Stimulated activated CD8-positive, alpha-beta memory T cell treated with anti-CD3 and anti-CD28 coated beads, Interleukin-4, amount 100 ng/mL, for 4 hours (primary cell): ENCODE results near the gene SPATS2.
"Not testable (repeated sequence)": the region's sequence is repeated elsewhere in the genome, so short reads cannot be mapped to it uniquely, and the experiment has no call there.

ENCODE experiments used
- DNase-seq, 2 donors: peaks; one replicate each; pipeline ENCODE4 v3.0.0-alpha.2; 2020; ENCODE audit warnings: low read depth in 2 of 2, low spot score in 1 of 2

The SPATS2 gene

GRCh38 chr12:49403971-49404450 is 36.7 kb downstream of the SPATS2 start:
- DNase-seq: no peak

GRCh38 chr12:49404956-49405355 is 37.7 kb downstream of the SPATS2 start:
- DNase-seq: no peak

- DNase-seq: no peak
Observed at GRCh38 chr12:49410818-49411217, 43.6 kb downstream of the SPATS2 start.

- no peak for DNase-seq
Observed at GRCh38 chr12:49413010-49413409, 45.7 kb downstream of the SPATS2 start.

- DNase-seq: no peak
Observed at GRCh38 chr12:49413796-49414195, 46.5 kb downstream of the SPATS2 start.

- DNase-seq: no peak
Observed at GRCh38 chr12:49414364-49414763, 47.1 kb downstream of the SPATS2 start.

GRCh38 chr12:49415521-49415970 is 48.3 kb downstream of the SPATS2 start:
- DNase-seq: no peak

GRCh38 chr12:49416892-49417291 is 49.6 kb downstream of the SPATS2 start:
- no peak for DNase-seq

GRCh38 chr12:49417558-49417957 is 50.3 kb downstream of the SPATS2 start:
- DNase-seq: no peak

- no peak for DNase-seq
Observed at GRCh38 chr12:49420556-49420955, 53.3 kb downstream of the SPATS2 start.

GRCh38 chr12:49422114-49422513 is 54.9 kb downstream of the SPATS2 start:
- no peak for DNase-seq

GRCh38 chr12:49428793-49429192 is 61.5 kb downstream of the SPATS2 start:
- DNase-seq: no peak

- DNase-seq: no peak
Observed at GRCh38 chr12:49432616-49433015, 65.4 kb downstream of the SPATS2 start.

- DNase-seq: not testable (repeated sequence)
Observed at GRCh38 chr12:49436799-49437198, 69.5 kb downstream of the SPATS2 start.

- DNase-seq: no peak
Observed at GRCh38 chr12:49439042-49439441, 71.8 kb downstream of the SPATS2 start.

GRCh38 chr12:49440035-49440434 is 72.8 kb downstream of the SPATS2 start:
- DNase-seq: no peak

- no peak for DNase-seq
Observed at GRCh38 chr12:49442915-49443314, 75.7 kb downstream of the SPATS2 start.

- DNase-seq: no peak
Observed at GRCh38 chr12:49446571-49446970, 79.3 kb downstream of the SPATS2 start.

- DNase-seq: no peak
Observed at GRCh38 chr12:49448858-49449257, 81.6 kb downstream of the SPATS2 start.

- DNase-seq: no peak
Observed at GRCh38 chr12:49451468-49452259, 84.4 kb downstream of the SPATS2 start.

GRCh38 chr12:49455501-49455900 is 88.2 kb downstream of the SPATS2 start:
- DNase-seq: no peak

GRCh38 chr12:49456131-49456679 is 88.9 kb downstream of the SPATS2 start:
- no peak for DNase-seq

GRCh38 chr12:49458816-49459215 is 91.6 kb downstream of the SPATS2 start:
- DNase-seq: no peak
